NCI-H128 (cell line): ENCODE results near the gene CP.

ENCODE experiments used
- DNase-seq: peaks from one replicate; lab custom pipeline; 2025; ENCODE audit not compliant: unreplicated experiment; lab: John Stamatoyannopoulos, UW

Gene CP

GRCh38 chr3:149186721-149187120 is 34.9 kb downstream of the CP start:
- no peak for DNase-seq

DNA sequence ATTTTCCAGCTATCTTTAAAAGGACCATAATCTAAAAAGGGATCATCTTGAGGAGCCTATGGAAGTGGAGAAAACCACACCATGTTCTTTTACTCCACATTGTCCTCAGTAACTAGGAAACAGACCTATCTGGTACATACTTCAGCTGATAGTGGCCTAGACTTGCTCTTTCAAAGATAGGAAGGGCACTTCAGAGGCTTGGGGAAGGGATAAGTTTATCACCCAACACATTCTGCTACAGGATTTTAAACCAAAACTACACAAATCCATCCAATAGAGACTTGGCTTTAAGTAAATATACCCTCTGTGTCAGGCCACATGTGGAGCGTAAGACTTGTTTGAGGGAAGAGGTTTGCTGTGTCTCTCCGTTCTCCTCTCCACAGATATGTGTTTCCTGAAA is 35.4 kb downstream of the CP start:
- DNase-seq: no peak

DNA sequence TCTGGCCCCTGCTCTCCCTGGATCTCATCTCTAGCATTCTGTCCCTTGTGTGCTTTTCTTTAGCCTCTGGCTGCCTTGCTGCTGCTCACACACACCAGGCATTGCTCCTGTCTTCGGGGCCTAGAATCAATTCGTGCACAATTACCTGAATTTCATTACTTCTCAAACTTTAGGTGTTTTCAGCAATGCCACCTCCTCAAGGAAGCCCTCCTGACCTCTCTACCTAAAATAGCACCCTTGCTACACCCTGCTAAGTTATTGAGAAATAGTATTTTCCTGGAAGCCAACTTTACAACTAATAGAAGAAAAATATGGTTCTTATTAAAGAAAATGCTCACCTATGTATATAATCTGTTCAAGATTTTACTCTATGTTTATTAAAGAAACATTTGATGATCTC is 40.4 kb downstream of the CP start:
- no peak for DNase-seq

GRCh38 chr3:149180057-149180573 is 41.5 kb downstream of the CP start:
- DNase-seq: no peak

DNA sequence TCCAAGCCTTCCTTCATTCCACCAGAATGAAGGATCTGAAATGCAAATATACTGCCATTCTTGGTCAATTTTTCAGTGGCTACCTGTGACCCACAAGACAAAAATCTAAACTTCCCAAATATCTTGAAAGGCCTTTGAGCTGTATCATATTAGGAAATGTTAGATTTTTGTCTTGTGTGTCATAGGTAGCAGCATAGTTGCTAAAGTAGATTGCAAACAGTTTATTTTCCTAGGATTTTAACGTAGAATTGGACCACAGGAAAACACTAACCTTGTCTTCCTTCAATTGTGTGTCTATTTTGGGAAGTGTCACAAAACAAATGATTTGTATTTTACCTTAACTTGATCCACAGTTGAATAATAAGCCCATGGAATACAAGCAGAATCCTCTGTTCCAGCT is 42.4 kb downstream of the CP start:
- DNase-seq: no peak

DNA sequence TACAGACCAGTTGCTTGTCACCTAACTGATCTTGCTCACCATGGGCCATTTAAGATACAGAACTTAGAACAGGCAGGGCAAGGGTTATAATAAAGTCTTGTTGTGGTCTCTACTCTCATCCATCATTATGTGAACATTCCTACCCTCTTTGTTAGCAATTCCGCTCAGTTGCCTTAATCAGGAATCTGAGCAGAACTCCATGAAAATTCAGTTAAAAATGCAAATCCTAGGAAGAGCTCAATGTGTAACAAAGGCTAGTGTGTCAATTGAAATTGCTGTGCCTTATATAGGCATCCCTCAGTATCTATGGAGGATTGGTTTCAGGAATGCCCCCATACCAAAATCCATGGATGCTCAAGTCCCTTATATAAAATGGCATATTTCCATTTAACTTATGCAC is 44.5 kb downstream of the CP start:
- no peak for DNase-seq

GRCh38 chr3:149174901-149175300 is 46.7 kb downstream of the CP start:
- DNase-seq: no peak

GRCh38 chr3:149170672-149171071 is 51.0 kb downstream of the CP start:
- no peak for DNase-seq

- no peak for DNase-seq
Measured at GRCh38 chr3:149167898-149168297, 53.7 kb downstream of the CP start.

DNA sequence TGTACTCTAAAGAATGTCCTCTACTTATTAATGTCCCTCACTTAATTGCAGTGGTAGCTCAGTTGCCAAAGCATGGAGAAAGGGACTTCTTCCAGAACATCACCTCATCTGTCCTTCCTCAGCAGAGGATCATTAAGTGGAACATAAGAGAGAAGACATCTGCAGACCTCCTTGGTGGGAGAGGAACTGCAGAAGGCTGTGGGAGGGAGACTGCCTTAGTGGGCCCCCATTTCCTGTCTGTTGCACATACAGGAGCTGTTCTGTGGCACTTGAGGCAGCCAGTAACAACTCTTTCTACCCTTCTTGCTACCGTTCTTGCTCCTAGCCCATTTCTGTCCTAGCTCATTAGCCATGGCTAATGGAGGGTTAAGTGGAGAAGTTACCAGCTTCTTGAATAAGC is 58.6 kb downstream of the CP start:
- DNase-seq: no peak

DNA sequence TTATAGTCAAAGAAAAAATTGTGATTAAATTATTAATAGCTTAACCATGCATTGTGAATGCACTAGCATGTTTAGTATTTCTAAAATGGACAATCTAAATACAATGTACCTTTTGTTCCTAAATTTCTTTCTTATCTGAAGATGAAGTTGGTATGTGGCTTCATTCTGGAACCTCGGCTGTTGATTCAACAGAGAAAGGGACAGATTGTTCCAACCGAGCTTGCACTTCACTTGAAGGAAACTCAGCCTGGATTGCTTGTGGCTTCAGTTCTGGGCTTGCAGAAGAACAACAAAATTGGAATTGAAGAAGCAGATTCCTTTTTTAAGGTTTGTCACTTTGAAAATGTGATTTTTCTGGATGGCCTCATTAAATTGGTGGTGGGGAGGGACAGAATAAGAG is 59.6 kb downstream of the CP start:
- no peak for DNase-seq

DNA sequence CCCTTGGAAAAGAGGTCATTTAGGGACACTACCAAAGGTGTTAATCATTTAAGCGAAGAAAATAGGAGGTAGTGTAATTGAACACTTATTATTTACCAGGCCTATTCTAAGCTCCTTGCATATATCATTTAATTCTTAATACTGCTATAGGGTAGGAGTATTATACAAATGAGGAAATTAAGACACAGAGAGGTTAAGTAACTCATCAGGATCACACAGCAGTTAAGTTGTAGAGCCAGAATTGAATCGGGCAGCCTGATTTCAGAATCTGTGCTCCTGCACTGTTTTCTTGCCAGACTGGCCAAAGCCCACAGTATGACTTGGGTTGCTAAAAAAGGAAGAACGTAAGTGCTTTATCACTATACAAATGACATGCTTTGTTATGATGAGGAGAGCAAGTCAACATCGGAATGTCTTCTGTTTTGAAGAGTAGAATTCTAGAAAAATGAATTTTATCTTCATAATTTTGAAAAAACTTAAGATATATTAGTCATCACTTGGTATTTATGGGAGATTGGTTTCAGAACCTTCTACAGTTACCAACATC is 60.8 kb downstream of the CP start:
- DNase-seq: no peak

GRCh38 chr3:149153402-149153801 is 68.2 kb downstream of the CP start:
- DNase-seq: no peak

DNA sequence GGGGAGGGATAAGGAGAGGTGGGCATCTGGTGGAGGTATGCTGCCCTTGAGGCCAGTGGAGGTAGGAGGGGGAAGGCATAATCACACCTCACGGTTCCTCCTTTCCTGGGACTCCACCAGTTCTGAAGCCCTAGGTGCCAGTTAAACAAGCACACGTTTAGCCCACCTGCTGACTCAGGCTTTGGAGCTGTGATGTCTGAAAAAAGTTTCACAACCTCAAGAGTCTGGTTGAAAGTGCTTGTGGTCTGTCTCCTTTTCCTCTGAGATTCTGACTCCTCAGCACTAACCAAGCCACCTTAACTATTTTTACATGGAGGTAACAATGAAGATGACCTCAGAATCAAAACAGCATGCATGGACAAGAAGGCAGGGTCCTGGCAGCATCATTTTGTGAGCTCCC is 69.2 kb downstream of the CP start:
- DNase-seq: no peak

- DNase-seq: no peak
Measured at GRCh38 chr3:149151843-149152242, 69.8 kb downstream of the CP start.

- no peak for DNase-seq
Measured at GRCh38 chr3:149150436-149150835, 71.2 kb downstream of the CP start.

GRCh38 chr3:149145974-149146373 is 75.7 kb downstream of the CP start:
- no peak for DNase-seq

- DNase-seq: no peak
Measured at GRCh38 chr3:149145356-149145755, 76.3 kb downstream of the CP start.

DNA sequence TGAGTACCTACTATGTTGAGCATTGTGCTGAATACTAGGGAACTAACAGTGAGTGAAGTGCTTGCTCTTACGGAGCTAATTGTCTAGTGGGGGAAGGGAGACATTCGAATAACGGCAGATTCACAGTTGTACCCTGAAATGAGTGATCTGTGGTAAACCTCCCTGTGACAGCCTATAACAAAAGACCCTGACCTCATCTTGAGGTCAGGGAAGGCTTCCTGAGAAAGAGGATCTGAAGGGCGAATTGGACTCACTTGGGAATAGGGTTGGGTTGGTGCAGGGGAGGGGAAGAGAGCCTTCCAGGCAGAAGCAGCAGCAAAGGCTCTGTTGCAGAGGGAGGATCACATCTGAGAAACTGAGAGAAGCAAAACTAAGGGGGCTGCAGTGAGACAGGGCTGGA is 78.9 kb downstream of the CP start:
- DNase-seq: no peak

GRCh38 chr3:149134575-149134974 is 87.1 kb downstream of the CP start:
- no peak for DNase-seq

- no peak for DNase-seq
Measured at GRCh38 chr3:149131589-149131988, 90.0 kb downstream of the CP start.

GRCh38 chr3:149129326-149130205 is 92.1 kb downstream of the CP start, which contains the start of gene HPS3:
TSS of gene HPS3 (plus strand) at chr3:149129638. CDS start at chr3:149129724, 86 bp downstream.
- DNase-seq: peak; percentile 50
